Activated CD8-positive, alpha-beta T cell treated with anti-CD3 and anti-CD28 coated beads, Interleukin-2, amount 10 ng/mL, durations not matched to agents 7 days and 5 days (primary cell): Measurements from ENCODE around the gene EDEM3. TPM values are rescaled to one million over a fixed set of nuclear protein-coding genes. Genes with fewer than 3 reads are reported as not detected.

ENCODE experiments used
- ATAC-seq: fragments of 150-1000 bp; cut with Tn5 transposase; one replicate; pipeline ENCODE4 v1.10.0; 2021; ENCODE audit warnings: moderate library complexity
- CTCF ChIA-PET: fragments of 350-600 bp; sonication (Branson Sonifier 250); formaldehyde crosslinking; loops from one replicate; lab custom pipeline; 2021; ENCODE audit warnings: antibody characterized with exemption; lab: Charles Lee
- POLR2A ChIA-PET: fragments of 350-600 bp; sonication (Branson Sonifier 250); formaldehyde crosslinking; loops from one replicate; lab custom pipeline; 2021; ENCODE audit warnings: antibody characterized with exemption; lab: Charles Lee
- DNase-seq: peaks from one replicate; pipeline ENCODE4 v3.0.0-alpha.2; 2020
- H3K27ac Mint-ChIP-seq: one replicate; pipeline ENCODE4 v1.8.0; 2021; ENCODE audit warnings: mild to moderate bottlenecking, mixed read lengths
- H3K27me3 Mint-ChIP-seq: one replicate; pipeline ENCODE4 v1.8.0; 2021; ENCODE audit warnings: low read depth, mixed read lengths
- H3K36me3 Mint-ChIP-seq: one replicate; pipeline ENCODE4 v1.8.0; 2021; ENCODE audit warnings: low read depth, mixed read lengths
- H3K4me1 Mint-ChIP-seq: one replicate; pipeline ENCODE4 v1.8.0; 2021; ENCODE audit warnings: low read depth, mixed read lengths
- H3K4me3 Mint-ChIP-seq: one replicate; pipeline ENCODE4 v1.8.0; 2021; ENCODE audit warnings: mild to moderate bottlenecking, mixed read lengths
- H3K9me3 Mint-ChIP-seq: one replicate; pipeline ENCODE4 v1.8.0; 2022; ENCODE audit warnings: mixed read lengths; ENCODE audit not compliant: insufficient read depth
- total RNA-seq, 2 experiments: library from RNA; stranded (reverse); gene quantifications; one replicate each; pipeline ENCODE4 v1.2.3, GENCODE V29; 2021

Gene EDEM3
- total RNA-seq, 2 experiments from 2014 or later: 20.8 to 28.6 TPM

DNA sequence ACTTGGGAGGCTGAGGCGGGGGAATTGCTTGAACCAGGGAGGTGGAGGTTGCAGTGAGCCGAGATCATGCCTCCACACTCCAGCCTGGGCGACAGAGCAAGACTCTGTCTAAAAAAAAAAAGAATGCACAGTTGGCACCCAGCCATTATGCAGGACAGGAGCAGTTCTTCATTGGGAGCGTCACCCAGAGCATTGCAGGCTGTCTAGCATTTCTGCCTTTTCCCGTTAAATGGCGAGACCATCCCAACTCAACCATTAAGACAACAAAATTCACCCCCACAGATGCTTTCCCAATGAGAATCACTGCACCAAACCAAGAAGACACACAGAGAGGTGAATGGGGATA is 105.8 kb downstream of the EDEM3 start:
- Mint-ChIP-seq H3K36me3 (no peaks in the 10 kb centered on the region), H3K27me3 (peaks cover 3% of the 10 kb centered on the region), H3K4me1 (no peaks in the 10 kb centered on the region), H3K9me3 (peaks cover 7% of the 10 kb centered on the region), H3K27ac (no peak overlapping the region), H3K4me3 (no peak overlapping the region)
- no peak for ATAC-seq
- no peak for DNase-seq
- ChIA-PET POLR2A (no interaction called here), CTCF (no interaction called here)

DNA sequence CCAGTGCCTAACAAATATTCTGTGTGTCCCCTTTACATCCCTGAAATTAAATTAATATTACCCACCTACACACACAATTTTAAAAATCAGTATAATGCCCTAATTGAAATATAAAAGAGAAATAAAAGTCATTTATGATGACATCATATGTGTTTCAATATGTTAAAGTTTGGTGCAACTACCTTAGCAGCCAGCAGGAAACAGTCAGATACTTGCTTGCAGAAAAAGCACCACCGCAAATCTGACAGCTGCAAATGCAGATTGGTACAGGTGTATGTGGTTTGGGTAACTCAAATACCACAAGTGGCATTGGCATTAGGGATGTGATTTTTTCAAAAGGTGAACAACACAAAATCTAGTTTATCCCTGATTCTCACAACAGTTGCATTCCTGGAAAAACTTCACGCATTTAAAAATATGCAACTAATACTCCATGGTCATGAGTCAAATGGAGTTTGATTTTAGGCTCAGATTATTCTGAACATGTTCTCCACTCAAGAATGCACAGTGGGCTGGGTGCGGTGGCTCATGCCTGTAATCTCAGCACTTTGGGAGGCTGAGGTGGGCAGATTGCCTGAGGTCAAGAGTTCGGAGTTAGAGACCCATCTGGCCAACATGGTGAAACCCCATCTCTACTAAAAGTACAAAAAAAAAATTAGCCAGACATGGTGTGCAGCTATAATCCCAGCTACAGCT is 106.3 kb downstream of the EDEM3 start:
- POLR2A ChIA-PET: no interaction called here
- no peak for DNase-seq
- Mint-ChIP-seq H3K27me3 (peaks cover 3% of the 10 kb centered on the region), H3K4me1 (no peaks in the 10 kb centered on the region), H3K36me3 (no peaks in the 10 kb centered on the region), H3K4me3 (no peak overlapping the region), H3K9me3 (peaks cover 7% of the 10 kb centered on the region), H3K27ac (no peak overlapping the region)
- ATAC-seq: no peak
- CTCF ChIA-PET: no interaction called here

DNA sequence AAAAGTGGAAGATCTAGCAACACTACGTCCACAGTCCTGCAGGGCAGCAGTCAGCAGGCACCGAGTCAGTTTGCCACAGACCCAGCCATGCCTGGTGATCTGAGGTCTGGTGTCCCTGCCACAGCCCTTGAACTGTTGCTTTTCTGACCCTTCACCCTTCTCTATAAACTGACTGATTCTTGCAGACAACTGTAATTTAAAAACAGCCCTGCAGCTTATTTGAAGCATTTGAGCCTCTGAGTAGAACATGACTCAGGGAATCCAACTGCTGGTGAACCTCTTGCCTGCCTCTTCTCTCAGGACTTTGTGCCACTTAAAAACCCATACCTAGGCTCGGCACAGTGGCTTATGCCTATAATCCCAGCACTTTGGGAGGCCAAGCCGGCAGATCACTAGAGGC is 107.2 kb downstream of the EDEM3 start:
- POLR2A ChIA-PET: no interaction called here
- no peak overlapping the region for H3K27ac Mint-ChIP-seq
- peaks cover 4% of the 10 kb centered on the region for H3K27me3 Mint-ChIP-seq
- no peak overlapping the region for H3K4me3 Mint-ChIP-seq
- no peaks in the 10 kb centered on the region for H3K36me3 Mint-ChIP-seq
- H3K9me3 Mint-ChIP-seq: peaks cover under 1% of the 10 kb centered on the region
- no peak for DNase-seq
- no peaks in the 10 kb centered on the region for H3K4me1 Mint-ChIP-seq
- CTCF ChIA-PET: no interaction called here
- ATAC-seq: no peak

GRCh38 chr1:184646824-184647223 is 107.8 kb downstream of the EDEM3 start:
- no peak overlapping the region for H3K4me3 Mint-ChIP-seq
- ATAC-seq (no peak), DNase-seq (no peak)
- no peaks in the 10 kb centered on the region for H3K36me3 Mint-ChIP-seq
- ChIA-PET POLR2A (no interaction called here), CTCF (no interaction called here)
- peaks cover 7% of the 10 kb centered on the region for H3K27me3 Mint-ChIP-seq
- no peaks in the 10 kb centered on the region for H3K4me1 Mint-ChIP-seq
- no peak overlapping the region for H3K27ac Mint-ChIP-seq
- H3K9me3 Mint-ChIP-seq: no peaks in the 10 kb centered on the region

DNA sequence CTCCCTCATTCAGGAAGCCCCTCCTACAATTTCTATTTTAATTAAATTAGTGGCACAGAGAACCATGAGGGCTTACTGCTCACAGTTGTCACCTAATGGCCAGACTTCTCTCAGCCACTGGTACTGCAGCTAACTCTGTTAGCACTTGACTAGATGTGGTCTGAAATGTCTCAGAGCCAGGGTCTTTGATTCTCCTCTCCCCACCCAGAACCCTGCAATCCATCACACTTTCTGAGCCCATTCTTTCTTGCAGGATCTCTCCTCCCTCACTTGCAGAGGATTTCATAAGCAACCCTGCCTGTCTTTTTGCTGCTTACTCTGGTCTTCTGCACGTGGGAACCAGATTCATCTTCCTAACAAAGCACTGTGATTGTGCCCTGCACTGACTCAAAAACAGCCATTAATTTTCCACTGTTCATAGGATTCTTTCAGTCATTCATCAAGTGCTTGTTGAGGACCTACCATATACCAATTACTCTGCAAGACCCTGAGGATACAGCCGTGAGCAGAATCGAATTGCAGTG is 108.4 kb downstream of the EDEM3 start:
- DNase-seq: no peak
- POLR2A ChIA-PET: no interaction called here
- Mint-ChIP-seq H3K36me3 (no peaks in the 10 kb centered on the region), H3K4me1 (no peaks in the 10 kb centered on the region), H3K27ac (no peak overlapping the region), H3K4me3 (no peak overlapping the region), H3K27me3 (peaks cover 7% of the 10 kb centered on the region), H3K9me3 (no peaks in the 10 kb centered on the region)
- CTCF ChIA-PET: no interaction called here
- ATAC-seq: no peak

DNA sequence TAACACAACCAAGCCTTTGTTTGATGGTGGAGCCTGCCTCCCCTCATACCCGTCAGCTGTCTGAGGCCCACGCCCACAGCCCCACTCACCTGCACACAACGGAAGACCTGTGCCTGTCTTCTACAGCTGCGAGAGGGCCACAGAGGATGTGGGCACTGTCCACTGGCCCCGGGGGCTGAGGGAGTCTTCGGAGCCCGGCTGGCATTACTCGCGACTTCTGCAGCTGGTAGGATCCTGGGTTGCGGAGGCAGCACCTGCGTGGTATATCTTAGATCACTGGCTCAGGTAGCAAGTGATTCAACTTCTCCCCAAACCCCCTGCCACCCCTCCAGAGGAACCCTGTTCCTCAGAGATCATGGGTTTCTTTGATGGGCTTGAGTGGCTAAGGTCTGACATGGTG is 109.9 kb downstream of the EDEM3 start:
- peaks cover 9% of the 10 kb centered on the region for H3K27me3 Mint-ChIP-seq
- ATAC-seq (no peak), DNase-seq (no peak)
- no peaks in the 10 kb centered on the region for H3K4me1 Mint-ChIP-seq
- no peaks in the 10 kb centered on the region for H3K36me3 Mint-ChIP-seq
- H3K4me3 Mint-ChIP-seq: no peak overlapping the region
- no peak overlapping the region for H3K27ac Mint-ChIP-seq
- H3K9me3 Mint-ChIP-seq: no peaks in the 10 kb centered on the region
- CTCF ChIA-PET: no interaction called here
- POLR2A ChIA-PET: no interaction called here

DNA sequence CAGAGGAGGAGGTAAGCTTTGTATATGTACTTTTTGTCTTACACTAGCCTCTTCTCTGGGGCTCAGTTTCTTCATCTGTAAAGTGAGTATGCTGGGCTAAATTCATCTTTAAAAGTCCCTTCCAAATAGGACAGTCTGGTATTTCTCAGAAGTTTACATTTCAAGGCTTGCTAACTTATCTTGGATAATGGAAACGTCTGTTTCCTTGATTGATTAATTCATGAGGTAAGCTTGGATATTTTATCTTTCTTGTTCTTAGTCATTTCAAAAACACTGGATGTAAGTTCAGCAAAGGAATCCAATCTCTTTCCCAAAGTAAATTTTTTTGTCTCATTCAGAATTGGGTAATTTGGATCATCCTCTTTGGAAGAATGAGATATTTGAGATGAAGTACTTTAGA is 111.0 kb downstream of the EDEM3 start:
- no peak overlapping the region for H3K27ac Mint-ChIP-seq

GRCh38 chr1:184641894-184642293 is 112.8 kb downstream of the EDEM3 start:
- Mint-ChIP-seq H3K27ac (no peak overlapping the region), H3K4me1 (no peaks in the 10 kb centered on the region)
- CTCF ChIA-PET: interaction anchor here (1.6 kb wide), 1 partner anchor 22 kb away, joined by 6 read pairs; no protein-coding TSS in a partner anchor

More for the DNA sequence above, 111.0 kb downstream of the EDEM3 start:
- DNase-seq (no peak), ATAC-seq (no peak)
- POLR2A ChIA-PET: no interaction called here
- Mint-ChIP-seq H3K9me3 (no peaks in the 10 kb centered on the region), H3K4me1 (no peaks in the 10 kb centered on the region), H3K36me3 (no peaks in the 10 kb centered on the region), H3K4me3 (no peak overlapping the region), H3K27me3 (peaks cover 7% of the 10 kb centered on the region)
- CTCF ChIA-PET: no interaction called here

GRCh38 chr1:184640505-184640904 is 114.2 kb downstream of the EDEM3 start:
- Mint-ChIP-seq H3K36me3 (no peaks in the 10 kb centered on the region), H3K4me1 (no peaks in the 10 kb centered on the region), H3K27ac (no peak overlapping the region), H3K27me3 (peaks cover 14% of the 10 kb centered on the region), H3K9me3 (no peaks in the 10 kb centered on the region), H3K4me3 (no peak overlapping the region)
- DNase-seq (no peak), ATAC-seq (no peak)
- ChIA-PET POLR2A (no interaction called here), CTCF (no interaction called here)

More at GRCh38 chr1:184641894-184642293, 112.8 kb downstream of the EDEM3 start:
- DNase-seq (no peak), ATAC-seq (no peak)
- H3K9me3 Mint-ChIP-seq: no peaks in the 10 kb centered on the region
- H3K27me3 Mint-ChIP-seq: peaks cover 12% of the 10 kb centered on the region
- POLR2A ChIA-PET: no interaction called here
- H3K36me3 Mint-ChIP-seq: no peaks in the 10 kb centered on the region
- no peak overlapping the region for H3K4me3 Mint-ChIP-seq

Other genes starting within 250 kb of the EDEM3 start
- gene NIBAN1, start 219.7 kb upstream of the EDEM3 start, total RNA-seq: 10 to 100 TPM; 28.6 to 28.7 TPM